SK-N-SH treated with all-trans-retinoic acid at 6 μM for 48 hours (cell line): Measurements from ENCODE around the gene PRKAG1.

Experiments
- ATAC-seq: fragments of 200-7000 bp; cut with Tn5 transposase; 3 replicates; pipeline ENCODE4 v1.9.1; 2020; ENCODE audit warnings: mild to moderate bottlenecking, moderate library complexity
- ARNTL ChIP-seq: fragments of 450-650 bp; formaldehyde crosslinking; IDR thresholded peaks from 2 replicates; pipeline ENCODE4 v1.5.0; 2020; ENCODE audit warnings: low read depth, mild to moderate bottlenecking, moderate library complexity, borderline replicate concordance
- BACH2 ChIP-seq: fragments of 250-450 bp; sonication (Bioruptor Pico); IDR thresholded peaks from 2 replicates; pipeline ENCODE4 v1.9.0; 2021; ENCODE audit warnings: mild to moderate bottlenecking, borderline replicate concordance
- CSDC2 ChIP-seq: fragments of 250-450 bp; sonication (Bioruptor Pico); IDR thresholded peaks from 2 replicates; pipeline ENCODE4 v1.5.0; 2020; ENCODE audit warnings: mild to moderate bottlenecking, moderate library complexity
- ESRRG ChIP-seq: fragments of 250-450 bp; sonication (Bioruptor Pico); IDR thresholded peaks from 2 replicates; pipeline ENCODE4 v1.6.1; 2021; ENCODE audit warnings: mild to moderate bottlenecking
- GLIS3 ChIP-seq: fragments of 250-450 bp; sonication (Bioruptor Pico); IDR thresholded peaks from 2 replicates; pipeline ENCODE4 v1.5.0; 2020; ENCODE audit warnings: mild to moderate bottlenecking, moderate library complexity
- ISL1 ChIP-seq: fragments of 250-450 bp; sonication (Bioruptor Pico); IDR thresholded peaks from 2 replicates; pipeline ENCODE4 v2.1.2; 2022; ENCODE audit warnings: mild to moderate bottlenecking, moderate library complexity
- OSR1 ChIP-seq: fragments of 250-450 bp; sonication (Bioruptor Pico); IDR thresholded peaks from 2 replicates; pipeline ENCODE4 v1.8.0; 2022; ENCODE audit warnings: moderate library complexity, mild to moderate bottlenecking, inconsistent platforms
- PPARA ChIP-seq: fragments of 250-450 bp; sonication (Bioruptor Pico); IDR thresholded peaks from 2 replicates; pipeline ENCODE4 v1.5.0; 2020; ENCODE audit warnings: mild to moderate bottlenecking, borderline replicate concordance
- RARB ChIP-seq: fragments of 250-450 bp; sonication (Bioruptor Pico); IDR thresholded peaks from 2 replicates; pipeline ENCODE4 v1.8.0; 2021; ENCODE audit warnings: mild to moderate bottlenecking, moderate library complexity
- SNAI2 ChIP-seq: fragments of 250-450 bp; sonication (Bioruptor Pico); IDR thresholded peaks from 2 replicates; pipeline ENCODE4 v1.5.0; 2020; ENCODE audit warnings: mild to moderate bottlenecking, moderate library complexity
- TCF4 ChIP-seq: fragments of 250-450 bp; sonication (Bioruptor Pico); IDR thresholded peaks from 2 replicates; pipeline ENCODE4 v1.8.0; 2021; ENCODE audit warnings: mild to moderate bottlenecking, moderate library complexity, borderline replicate concordance
- TOX ChIP-seq: fragments of 250-450 bp; sonication (Bioruptor Pico); IDR thresholded peaks from 2 replicates; pipeline ENCODE4 v1.8.0; 2021; ENCODE audit warnings: mild to moderate bottlenecking, moderate library complexity, borderline replicate concordance
- ZC3H10 ChIP-seq: fragments of 250-450 bp; sonication (Bioruptor Pico); IDR thresholded peaks from 2 replicates; pipeline ENCODE4 v1.5.1; 2021; ENCODE audit warnings: mild to moderate bottlenecking, moderate library complexity
- ZFP3 ChIP-seq: fragments of 250-450 bp; sonication (Bioruptor Pico); IDR thresholded peaks from 2 replicates; pipeline ENCODE4 v1.5.0; 2020; ENCODE audit warnings: mild to moderate bottlenecking, moderate library complexity
- ZFP30 ChIP-seq: fragments of 450-650 bp; formaldehyde crosslinking; IDR thresholded peaks from 2 replicates; pipeline ENCODE4 v1.5.0; 2022; ENCODE audit warnings: mild to moderate bottlenecking, moderate library complexity
- ZNF565 ChIP-seq: fragments of 450-650 bp; formaldehyde crosslinking; conservative IDR thresholded peaks from 2 replicates; pipeline ENCODE4 v1.5.0; 2020; ENCODE audit warnings: low read depth, mild to moderate bottlenecking, moderate library complexity
- ZNF70 ChIP-seq: fragments of 450-650 bp; formaldehyde crosslinking; IDR thresholded peaks from 2 replicates; pipeline ENCODE4 v1.5.0; 2020; ENCODE audit warnings: mild to moderate bottlenecking, moderate library complexity
- ZNF8 ChIP-seq: fragments of 450-650 bp; formaldehyde crosslinking; IDR thresholded peaks from 2 replicates; pipeline ENCODE4 v1.5.0; 2020; ENCODE audit warnings: mild to moderate bottlenecking, moderate library complexity
- TF ChIP-seq, protein P1 (sequence below): fragments of 250-450 bp; sonication (Bioruptor Pico); IDR thresholded peaks from 2 replicates; pipeline ENCODE4 v1.5.1; 2020; ENCODE audit warnings: low read depth, mild to moderate bottlenecking, moderate library complexity
- TF ChIP-seq, protein P2 (sequence below): fragments of 250-450 bp; sonication (Bioruptor Pico); IDR thresholded peaks from 2 replicates; pipeline ENCODE4 v1.8.0; 2020; ENCODE audit warnings: mild to moderate bottlenecking, moderate library complexity, borderline replicate concordance
- TF ChIP-seq, protein P3 (sequence below): fragments of 250-450 bp; sonication (Bioruptor Pico); IDR thresholded peaks from 2 replicates; pipeline ENCODE4 v1.5.0; 2020; ENCODE audit warnings: mild to moderate bottlenecking, moderate library complexity
- TF ChIP-seq, protein P4 (sequence below): fragments of 250-450 bp; sonication (Bioruptor Pico); IDR thresholded peaks from 2 replicates; pipeline ENCODE4 v1.8.0; 2021; ENCODE audit warnings: low read depth, mild to moderate bottlenecking, moderate library complexity, borderline replicate concordance
- TF ChIP-seq, protein P5 (sequence below): fragments of 250-450 bp; sonication (Bioruptor Pico); IDR thresholded peaks from 2 replicates; pipeline ENCODE4 v1.5.1; 2021; ENCODE audit warnings: mild to moderate bottlenecking, moderate library complexity

Gene PRKAG1

DNA sequence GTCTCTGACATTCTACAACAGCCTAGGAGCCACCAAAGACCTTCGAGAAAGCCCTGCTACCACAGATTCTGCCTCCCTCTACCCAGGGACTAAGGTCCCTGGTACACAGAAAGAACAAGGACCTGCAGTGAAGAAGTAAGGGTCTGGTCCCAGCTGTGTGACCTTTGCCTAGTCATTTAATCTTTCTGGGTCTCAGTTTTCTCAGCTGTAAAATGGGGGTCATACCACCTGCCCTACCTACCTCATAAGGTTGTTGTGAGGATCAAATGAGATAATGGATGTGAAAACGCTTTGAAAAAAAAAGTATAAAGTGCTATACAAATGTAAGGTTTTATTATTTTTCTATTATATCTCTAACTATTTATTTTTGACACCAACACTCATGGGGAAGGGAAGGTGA is 5.2 kb upstream of the PRKAG1 start:
- no peak for TF ChIP-seq RARB (CRISPR knock-in tag)
- TF ChIP-seq, protein P1, sequence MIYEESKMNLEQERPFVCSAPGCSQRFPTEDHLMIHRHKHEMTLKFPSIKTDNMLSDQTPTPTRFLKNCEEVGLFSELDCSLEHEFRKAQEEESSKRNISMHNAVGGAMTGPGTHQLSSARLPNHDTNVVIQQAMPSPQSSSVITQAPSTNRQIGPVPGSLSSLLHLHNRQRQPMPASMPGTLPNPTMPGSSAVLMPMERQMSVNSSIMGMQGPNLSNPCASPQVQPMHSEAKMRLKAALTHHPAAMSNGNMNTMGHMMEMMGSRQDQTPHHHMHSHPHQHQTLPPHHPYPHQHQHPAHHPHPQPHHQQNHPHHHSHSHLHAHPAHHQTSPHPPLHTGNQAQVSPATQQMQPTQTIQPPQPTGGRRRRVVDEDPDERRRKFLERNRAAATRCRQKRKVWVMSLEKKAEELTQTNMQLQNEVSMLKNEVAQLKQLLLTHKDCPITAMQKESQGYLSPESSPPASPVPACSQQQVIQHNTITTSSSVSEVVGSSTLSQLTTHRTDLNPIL, result no peak
- no peak for TF ChIP-seq ZNF70 (CRISPR knock-in tag)
- no peak for TF ChIP-seq TOX (CRISPR knock-in tag)
- TF ChIP-seq ESRRG (CRISPR knock-in tag), result no peak
- no peak for TF ChIP-seq ZFP3 (CRISPR knock-in tag)
- no peak for TF ChIP-seq ISL1 (CRISPR knock-in tag)
- no peak for TF ChIP-seq CSDC2 (CRISPR knock-in tag)
- TF ChIP-seq, protein P2, sequence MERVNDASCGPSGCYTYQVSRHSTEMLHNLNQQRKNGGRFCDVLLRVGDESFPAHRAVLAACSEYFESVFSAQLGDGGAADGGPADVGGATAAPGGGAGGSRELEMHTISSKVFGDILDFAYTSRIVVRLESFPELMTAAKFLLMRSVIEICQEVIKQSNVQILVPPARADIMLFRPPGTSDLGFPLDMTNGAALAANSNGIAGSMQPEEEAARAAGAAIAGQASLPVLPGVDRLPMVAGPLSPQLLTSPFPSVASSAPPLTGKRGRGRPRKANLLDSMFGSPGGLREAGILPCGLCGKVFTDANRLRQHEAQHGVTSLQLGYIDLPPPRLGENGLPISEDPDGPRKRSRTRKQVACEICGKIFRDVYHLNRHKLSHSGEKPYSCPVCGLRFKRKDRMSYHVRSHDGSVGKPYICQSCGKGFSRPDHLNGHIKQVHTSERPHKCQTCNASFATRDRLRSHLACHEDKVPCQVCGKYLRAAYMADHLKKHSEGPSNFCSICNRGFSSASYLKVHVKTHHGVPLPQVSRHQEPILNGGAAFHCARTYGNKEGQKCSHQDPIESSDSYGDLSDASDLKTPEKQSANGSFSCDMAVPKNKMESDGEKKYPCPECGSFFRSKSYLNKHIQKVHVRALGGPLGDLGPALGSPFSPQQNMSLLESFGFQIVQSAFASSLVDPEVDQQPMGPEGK (CRISPR knock-in tag), result no peak
- no peak for TF ChIP-seq SNAI2 (CRISPR knock-in tag)
- TF ChIP-seq OSR1, result no peak
- no peak for TF ChIP-seq BACH2
- no peak for TF ChIP-seq ARNTL
- TF ChIP-seq, protein P3, sequence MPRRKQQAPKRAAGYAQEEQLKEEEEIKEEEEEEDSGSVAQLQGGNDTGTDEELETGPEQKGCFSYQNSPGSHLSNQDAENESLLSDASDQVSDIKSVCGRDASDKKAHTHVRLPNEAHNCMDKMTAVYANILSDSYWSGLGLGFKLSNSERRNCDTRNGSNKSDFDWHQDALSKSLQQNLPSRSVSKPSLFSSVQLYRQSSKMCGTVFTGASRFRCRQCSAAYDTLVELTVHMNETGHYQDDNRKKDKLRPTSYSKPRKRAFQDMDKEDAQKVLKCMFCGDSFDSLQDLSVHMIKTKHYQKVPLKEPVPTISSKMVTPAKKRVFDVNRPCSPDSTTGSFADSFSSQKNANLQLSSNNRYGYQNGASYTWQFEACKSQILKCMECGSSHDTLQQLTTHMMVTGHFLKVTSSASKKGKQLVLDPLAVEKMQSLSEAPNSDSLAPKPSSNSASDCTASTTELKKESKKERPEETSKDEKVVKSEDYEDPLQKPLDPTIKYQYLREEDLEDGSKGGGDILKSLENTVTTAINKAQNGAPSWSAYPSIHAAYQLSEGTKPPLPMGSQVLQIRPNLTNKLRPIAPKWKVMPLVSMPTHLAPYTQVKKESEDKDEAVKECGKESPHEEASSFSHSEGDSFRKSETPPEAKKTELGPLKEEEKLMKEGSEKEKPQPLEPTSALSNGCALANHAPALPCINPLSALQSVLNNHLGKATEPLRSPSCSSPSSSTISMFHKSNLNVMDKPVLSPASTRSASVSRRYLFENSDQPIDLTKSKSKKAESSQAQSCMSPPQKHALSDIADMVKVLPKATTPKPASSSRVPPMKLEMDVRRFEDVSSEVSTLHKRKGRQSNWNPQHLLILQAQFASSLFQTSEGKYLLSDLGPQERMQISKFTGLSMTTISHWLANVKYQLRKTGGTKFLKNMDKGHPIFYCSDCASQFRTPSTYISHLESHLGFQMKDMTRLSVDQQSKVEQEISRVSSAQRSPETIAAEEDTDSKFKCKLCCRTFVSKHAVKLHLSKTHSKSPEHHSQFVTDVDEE, result no peak
- no peak for TF ChIP-seq TCF4
- no peak for ATAC-seq

DNA sequence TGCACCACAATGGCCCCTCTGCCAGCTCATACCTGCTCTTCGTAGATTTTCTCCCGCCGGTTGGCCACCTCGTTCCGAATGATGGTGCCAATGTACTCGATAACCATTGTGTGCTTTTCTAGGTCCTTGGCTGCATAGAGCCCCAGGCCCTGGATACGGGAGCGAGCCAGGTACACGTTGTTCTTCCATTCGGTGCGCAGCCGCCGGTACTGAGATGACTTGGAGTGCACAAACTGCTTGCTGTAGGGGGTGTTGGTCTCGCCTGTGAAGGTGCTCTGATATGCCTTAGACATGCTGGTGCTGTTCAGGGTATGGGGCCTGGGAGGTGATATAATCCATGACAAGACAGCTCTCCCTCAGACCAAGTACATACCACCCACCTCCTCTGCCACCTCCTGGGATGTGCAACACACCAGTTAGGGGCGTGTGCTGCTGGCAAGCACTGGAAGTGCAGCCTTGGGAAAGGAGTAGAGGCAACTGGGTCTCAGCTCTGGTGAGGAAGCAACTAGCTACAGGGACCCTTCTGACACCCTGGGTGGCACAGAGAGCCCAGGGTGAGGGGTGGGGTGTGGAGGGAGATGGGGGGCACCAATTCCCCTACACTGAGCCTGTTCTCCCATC is 4.1 kb upstream of the PRKAG1 start:
- ATAC-seq, result no peak
- no peak for TF ChIP-seq ZNF565
- TF ChIP-seq BACH2, result no peak
- no peak for TF ChIP-seq ZNF8
- TF ChIP-seq ZFP3 (CRISPR knock-in tag), result no peak
- no peak for TF ChIP-seq RARB (CRISPR knock-in tag)
- TF ChIP-seq SNAI2 (CRISPR knock-in tag), result no peak
- no peak for TF ChIP-seq CSDC2 (CRISPR knock-in tag)
- TF ChIP-seq ISL1 (CRISPR knock-in tag), result no peak
- TF ChIP-seq, protein P4, sequence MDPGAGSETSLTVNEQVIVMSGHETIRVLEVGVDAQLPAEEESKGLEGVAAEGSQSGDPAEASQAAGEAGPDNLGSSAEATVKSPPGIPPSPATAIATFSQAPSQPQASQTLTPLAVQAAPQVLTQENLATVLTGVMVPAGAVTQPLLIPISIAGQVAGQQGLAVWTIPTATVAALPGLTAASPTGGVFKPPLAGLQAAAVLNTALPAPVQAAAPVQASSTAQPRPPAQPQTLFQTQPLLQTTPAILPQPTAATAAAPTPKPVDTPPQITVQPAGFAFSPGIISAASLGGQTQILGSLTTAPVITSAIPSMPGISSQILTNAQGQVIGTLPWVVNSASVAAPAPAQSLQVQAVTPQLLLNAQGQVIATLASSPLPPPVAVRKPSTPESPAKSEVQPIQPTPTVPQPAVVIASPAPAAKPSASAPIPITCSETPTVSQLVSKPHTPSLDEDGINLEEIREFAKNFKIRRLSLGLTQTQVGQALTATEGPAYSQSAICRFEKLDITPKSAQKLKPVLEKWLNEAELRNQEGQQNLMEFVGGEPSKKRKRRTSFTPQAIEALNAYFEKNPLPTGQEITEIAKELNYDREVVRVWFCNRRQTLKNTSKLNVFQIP (CRISPR knock-in tag), result no peak
- TF ChIP-seq, protein P5, sequence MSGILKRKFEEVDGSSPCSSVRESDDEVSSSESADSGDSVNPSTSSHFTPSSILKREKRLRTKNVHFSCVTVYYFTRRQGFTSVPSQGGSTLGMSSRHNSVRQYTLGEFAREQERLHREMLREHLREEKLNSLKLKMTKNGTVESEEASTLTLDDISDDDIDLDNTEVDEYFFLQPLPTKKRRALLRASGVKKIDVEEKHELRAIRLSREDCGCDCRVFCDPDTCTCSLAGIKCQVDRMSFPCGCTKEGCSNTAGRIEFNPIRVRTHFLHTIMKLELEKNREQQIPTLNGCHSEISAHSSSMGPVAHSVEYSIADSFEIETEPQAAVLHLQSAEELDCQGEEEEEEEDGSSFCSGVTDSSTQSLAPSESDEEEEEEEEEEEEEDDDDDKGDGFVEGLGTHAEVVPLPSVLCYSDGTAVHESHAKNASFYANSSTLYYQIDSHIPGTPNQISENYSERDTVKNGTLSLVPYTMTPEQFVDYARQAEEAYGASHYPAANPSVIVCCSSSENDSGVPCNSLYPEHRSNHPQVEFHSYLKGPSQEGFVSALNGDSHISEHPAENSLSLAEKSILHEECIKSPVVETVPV (CRISPR knock-in tag), result no peak
- no peak for TF ChIP-seq PPARA (CRISPR knock-in tag)
- TF ChIP-seq GLIS3 (CRISPR knock-in tag), result no peak
- no peak for TF ChIP-seq ZNF70 (CRISPR knock-in tag)

DNA sequence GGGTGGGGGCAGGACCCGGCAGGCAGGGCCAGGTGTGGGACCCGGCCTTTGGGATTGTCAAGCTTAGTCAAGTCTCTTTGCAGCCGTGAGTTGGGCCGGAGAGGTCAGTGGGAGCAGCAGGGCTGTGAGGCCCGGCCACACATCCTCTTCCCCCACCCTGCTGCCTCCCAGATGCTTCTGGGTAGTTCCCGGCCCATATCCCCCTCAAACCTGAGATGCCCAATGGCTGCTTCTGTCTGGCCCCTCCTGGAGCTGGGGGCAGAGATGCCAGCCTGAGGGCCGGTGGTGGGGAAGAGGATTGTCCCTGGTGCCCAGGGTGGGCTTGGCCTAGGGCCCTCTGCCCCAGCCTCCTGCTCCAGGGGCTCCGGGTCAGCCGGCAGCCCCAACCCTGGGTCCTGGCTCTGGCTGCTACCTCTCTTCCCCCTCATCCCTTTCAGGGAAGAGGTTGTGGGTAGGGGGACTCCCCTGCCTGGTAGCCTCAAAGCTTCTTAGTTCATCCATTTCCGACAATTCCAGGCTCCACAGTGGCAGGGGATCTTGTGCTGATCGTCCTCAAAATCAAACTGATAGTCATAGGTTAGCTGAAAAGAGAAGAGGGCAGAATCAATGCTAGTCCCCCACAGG is 2.8 kb upstream of the PRKAG1 start:
- ATAC-seq, result no peak
- TF ChIP-seq ZFP3 (CRISPR knock-in tag) (no peak), TOX (CRISPR knock-in tag) (no peak), ZNF70 (CRISPR knock-in tag) (no peak), ZNF565 (no peak), ARNTL (no peak), ZC3H10 (CRISPR knock-in tag) (no peak), BACH2 (no peak), GLIS3 (CRISPR knock-in tag) (no peak), ZFP30 (CRISPR knock-in tag) (no peak)
- TF ChIP-seq, protein P2 (CRISPR knock-in tag), result no peak
- TF ChIP-seq, protein P5 (CRISPR knock-in tag), result no peak
- TF ChIP-seq, protein P1, result no peak
